Stimulated activated CD8-positive, alpha-beta memory T cell treated with anti-CD3 and anti-CD28 coated beads, Interleukin-15, amount 100 ng/mL, for 24 hours (primary cell): ENCODE measurements around the gene NRBP1.
A peak's percentile ranks its signal among the peaks of the same experiment; 100 is the strongest.
"Not testable (repeated sequence)": the region's sequence is repeated elsewhere in the genome, so short reads cannot be mapped to it uniquely, and the experiment has no call there.

Experiments used
- DNase-seq: peaks from one replicate; pipeline ENCODE4 v3.0.0-alpha.2; 2020; ENCODE audit warnings: low read depth

The NRBP1 gene

GRCh38 chr2:27421660-27422250, 6.7 kb upstream of the NRBP1 start:
- no peak for DNase-seq

- no peak for DNase-seq
These were observed 5.5 kb upstream of the NRBP1 start for GRCh38 chr2:27422958-27423357.

GRCh38 chr2:27425039-27425438, 3.4 kb upstream of the NRBP1 start:
- not testable (repeated sequence) for DNase-seq

- no peak for DNase-seq
These were observed 593 bp upstream of the NRBP1 start for GRCh38 chr2:27427863-27428212.

- peak; percentile 47 for DNase-seq
These were observed 629 bp downstream of the NRBP1 start for GRCh38 chr2:27428978-27429541.

GRCh38 chr2:27431395-27431794, 3.0 kb downstream of the NRBP1 start:
- no peak for DNase-seq

GRCh38 chr2:27435628-27436027, 7.2 kb downstream of the NRBP1 start:
- DNase-seq: no peak

- no peak for DNase-seq
These were observed 12.9 kb downstream of the NRBP1 start for GRCh38 chr2:27441226-27441926.

- no peak for DNase-seq
These were observed 13.8 kb downstream of the NRBP1 start, which contains the start of gene KRTCAP3 for GRCh38 chr2:27441958-27442919. Gene KRTCAP3 (plus strand): TSS chr2:27442381. CDS start chr2:27442413, 32 bp downstream.

- no peak for DNase-seq
These were observed 14.5 kb downstream of the NRBP1 start for GRCh38 chr2:27442920-27443282.

- no peak for DNase-seq
These were observed 16.7 kb downstream of the NRBP1 start for GRCh38 chr2:27445155-27445554.

GRCh38 chr2:27445615-27446014, 17.2 kb downstream of the NRBP1 start:
- no peak for DNase-seq

GRCh38 chr2:27446057-27446456, 17.6 kb downstream of the NRBP1 start:
- no peak for DNase-seq

GRCh38 chr2:27448381-27448780, 19.9 kb downstream of the NRBP1 start:
- no peak for DNase-seq

- DNase-seq: no peak
These were observed 22.7 kb downstream of the NRBP1 start for GRCh38 chr2:27451095-27451494.

- DNase-seq: no peak
These were observed 25.5 kb downstream of the NRBP1 start for GRCh38 chr2:27453968-27454367.

GRCh38 chr2:27461118-27461517, 32.7 kb downstream of the NRBP1 start:
- DNase-seq: no peak

GRCh38 chr2:27464443-27464842, 36.0 kb downstream of the NRBP1 start:
- no peak for DNase-seq

GRCh38 chr2:27471961-27472360, 43.5 kb downstream of the NRBP1 start:
- DNase-seq: no peak

GRCh38 chr2:27485496-27485895, 57.1 kb downstream of the NRBP1 start:
- DNase-seq: no peak

- no peak for DNase-seq
These were observed 60.7 kb downstream of the NRBP1 start for GRCh38 chr2:27489118-27489497.
